ENCODE data around the gene NDUFAF2. TPM values are rescaled to one million over a fixed set of nuclear protein-coding genes. Genes with fewer than 3 reads are reported as not detected.
"Not testable (repeated sequence)": the region's sequence is repeated elsewhere in the genome, so short reads cannot be mapped to it uniquely, and the experiment has no call there.

Gene NDUFAF2
- polyA plus RNA-seq, 12 donors = 22.1 to 72.3 (median 30.6) TPM; not detected in 1

DNA sequence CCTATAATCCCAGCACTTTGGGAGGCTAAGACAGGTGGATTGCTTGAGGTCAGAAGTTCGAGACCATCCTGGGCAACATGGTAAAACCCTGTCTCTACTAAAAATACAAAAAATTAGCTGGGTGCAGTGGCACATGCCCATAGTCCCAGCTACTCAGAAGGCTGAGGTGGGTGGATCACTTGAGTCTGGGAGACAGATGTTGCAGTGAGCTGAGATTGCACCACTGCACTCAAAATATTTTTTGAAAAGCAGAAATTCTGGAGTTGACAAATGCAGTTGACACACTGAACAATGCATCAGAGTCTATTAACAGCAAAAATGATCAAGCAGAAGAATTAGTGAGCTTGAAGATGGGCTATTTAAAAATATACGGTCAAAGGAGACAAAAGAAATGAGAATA, 35.5 kb downstream of the NDUFAF2 start:
- no peak for DNase-seq

DNA sequence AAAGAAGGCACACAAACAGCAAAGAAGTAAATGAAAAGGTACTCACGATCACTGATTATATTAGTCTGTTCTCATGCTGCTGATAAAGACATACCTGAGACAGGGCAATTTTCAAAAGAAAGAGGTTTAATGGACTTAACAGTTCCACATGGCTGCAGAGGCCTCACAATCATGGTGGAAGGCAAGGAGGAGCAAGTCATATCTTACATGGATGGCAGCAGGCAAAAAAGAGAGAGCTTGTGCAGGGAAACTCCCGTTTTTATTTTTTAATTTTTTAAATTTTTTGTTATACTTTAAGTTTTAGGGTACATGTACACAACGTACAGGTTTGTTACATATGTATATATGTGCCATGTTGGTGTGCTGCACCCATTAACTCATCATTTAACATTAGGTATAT, 37.1 kb downstream of the NDUFAF2 start:
- not testable (repeated sequence) for DNase-seq

DNA sequence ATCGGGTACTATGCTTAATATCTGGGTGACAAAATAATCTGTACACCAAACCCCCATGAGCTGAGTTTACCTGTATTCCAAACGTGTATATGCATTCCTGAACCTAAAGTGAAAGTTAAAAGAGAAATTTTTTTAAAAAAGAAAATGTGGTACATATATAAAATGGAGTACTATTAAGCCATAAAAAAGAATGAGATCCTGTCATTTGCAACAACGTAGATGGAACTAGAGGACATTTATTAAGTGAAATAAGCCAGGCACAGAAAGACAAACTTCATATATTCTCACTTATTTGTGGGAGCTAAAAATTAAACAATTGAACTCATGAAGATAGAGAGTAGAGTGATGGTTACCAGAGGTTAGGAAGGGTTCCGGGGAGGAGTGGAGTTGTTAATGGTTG, 44.8 kb downstream of the NDUFAF2 start:
- DNase-seq = no peak

DNA sequence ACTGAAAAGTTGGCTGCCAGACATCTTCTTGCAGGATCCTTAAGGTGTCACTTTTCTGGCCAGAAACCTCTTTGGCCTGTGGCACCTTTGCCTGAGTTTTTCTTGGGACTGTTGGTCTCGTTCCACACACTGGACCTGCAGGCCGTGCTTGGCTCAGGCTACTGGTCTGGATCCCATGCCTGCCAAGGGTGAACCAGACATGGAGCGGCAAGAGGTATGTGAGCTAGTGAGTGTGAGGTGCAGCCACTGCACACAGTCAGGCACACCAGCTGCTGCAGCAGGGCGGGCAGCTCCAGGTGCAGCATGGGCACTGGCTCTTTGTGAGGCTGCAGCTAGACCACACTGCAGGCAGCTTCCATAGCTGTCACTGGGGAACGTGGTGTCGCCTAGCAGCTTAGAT, 47.9 kb downstream of the NDUFAF2 start:
- DNase-seq = no peak

- no peak for DNase-seq
These were observed 48.4 kb downstream of the NDUFAF2 start for GRCh38 chr5:60993425-60993824.

DNA sequence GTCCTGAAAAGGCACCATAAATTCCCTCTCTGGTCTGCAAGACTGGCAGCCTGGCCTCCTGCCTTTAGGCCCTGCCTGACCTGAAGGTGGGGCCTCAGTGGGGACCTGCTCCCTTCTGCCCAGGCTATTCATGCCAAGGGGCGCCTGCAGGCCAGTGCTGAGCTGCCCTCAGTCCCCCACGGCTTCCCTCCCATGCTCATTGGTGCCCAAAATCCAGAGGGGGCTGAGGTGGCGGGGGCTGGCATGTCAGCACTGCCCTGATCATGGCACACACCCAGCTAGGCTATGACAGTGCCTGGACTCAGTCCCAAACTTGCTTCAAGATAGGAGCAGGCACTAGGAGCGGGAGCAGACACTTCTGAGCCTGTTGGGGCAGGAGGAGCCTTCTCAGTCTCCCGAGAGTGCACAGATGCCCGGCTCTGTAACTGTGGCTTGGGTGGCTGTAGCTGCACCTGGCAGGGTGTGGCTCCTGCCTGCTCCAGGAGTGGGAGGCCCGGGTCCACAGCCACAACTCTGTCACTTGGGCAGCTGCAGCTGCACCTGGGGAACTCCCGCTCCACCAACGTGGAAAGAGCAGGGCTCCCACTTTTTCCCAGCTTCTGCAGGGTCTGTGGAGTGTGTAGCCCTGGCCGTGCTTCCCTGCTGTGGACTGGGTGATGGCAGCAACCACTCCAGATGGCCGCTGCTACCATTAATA, 49.0 kb downstream of the NDUFAF2 start:
- no peak for DNase-seq

- DNase-seq = no peak
These were observed 51.4 kb downstream of the NDUFAF2 start for GRCh38 chr5:60996368-60996767.

DNA sequence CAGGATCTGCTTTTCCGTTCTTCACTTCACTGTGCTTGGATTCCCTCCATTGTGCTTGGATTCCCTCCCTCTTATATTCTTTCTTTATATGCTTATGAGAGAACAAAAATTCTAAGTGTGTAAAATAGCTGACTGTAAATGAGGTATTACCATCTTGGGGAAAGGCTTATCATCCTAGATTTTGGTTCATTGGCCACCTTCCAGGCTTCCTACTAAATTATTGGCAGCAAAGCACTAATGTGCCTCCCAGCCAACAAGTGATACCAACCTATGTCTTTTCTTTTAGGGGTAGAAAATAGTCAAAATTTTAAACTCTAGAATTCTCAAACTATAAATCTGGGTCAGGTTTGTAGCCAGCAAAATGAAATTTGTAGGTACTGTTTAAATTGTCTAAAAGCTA, 52.7 kb downstream of the NDUFAF2 start:
- DNase-seq = no peak

GRCh38 chr5:61000887-61001286, 55.9 kb downstream of the NDUFAF2 start:
- no peak for DNase-seq

- no peak for DNase-seq
These were observed 56.6 kb downstream of the NDUFAF2 start for GRCh38 chr5:61001647-61002046.

GRCh38 chr5:61002611-61003355, 57.8 kb downstream of the NDUFAF2 start:
- DNase-seq = no peak

GRCh38 chr5:61004448-61004847, 59.4 kb downstream of the NDUFAF2 start:
- DNase-seq = no peak

DNA sequence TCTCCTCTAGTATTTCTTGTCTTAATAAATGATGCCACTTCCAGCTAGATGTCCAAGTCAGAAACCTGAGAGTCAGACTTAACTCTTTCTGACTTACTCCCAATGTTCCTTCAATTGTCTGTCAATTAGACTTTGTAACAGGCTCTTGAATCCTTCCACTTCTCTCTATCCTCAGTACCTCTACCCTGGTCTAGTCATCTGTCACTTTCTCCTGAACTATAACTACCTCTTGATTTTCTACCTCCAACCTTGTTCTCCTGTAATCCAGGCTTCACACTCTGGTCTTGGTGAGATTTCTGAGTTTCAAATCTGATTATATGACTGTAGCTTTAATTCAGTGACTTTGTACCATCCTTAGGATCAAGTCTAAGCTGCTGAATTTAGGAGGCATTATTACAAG, 64.9 kb downstream of the NDUFAF2 start:
- DNase-seq = no peak

DNA sequence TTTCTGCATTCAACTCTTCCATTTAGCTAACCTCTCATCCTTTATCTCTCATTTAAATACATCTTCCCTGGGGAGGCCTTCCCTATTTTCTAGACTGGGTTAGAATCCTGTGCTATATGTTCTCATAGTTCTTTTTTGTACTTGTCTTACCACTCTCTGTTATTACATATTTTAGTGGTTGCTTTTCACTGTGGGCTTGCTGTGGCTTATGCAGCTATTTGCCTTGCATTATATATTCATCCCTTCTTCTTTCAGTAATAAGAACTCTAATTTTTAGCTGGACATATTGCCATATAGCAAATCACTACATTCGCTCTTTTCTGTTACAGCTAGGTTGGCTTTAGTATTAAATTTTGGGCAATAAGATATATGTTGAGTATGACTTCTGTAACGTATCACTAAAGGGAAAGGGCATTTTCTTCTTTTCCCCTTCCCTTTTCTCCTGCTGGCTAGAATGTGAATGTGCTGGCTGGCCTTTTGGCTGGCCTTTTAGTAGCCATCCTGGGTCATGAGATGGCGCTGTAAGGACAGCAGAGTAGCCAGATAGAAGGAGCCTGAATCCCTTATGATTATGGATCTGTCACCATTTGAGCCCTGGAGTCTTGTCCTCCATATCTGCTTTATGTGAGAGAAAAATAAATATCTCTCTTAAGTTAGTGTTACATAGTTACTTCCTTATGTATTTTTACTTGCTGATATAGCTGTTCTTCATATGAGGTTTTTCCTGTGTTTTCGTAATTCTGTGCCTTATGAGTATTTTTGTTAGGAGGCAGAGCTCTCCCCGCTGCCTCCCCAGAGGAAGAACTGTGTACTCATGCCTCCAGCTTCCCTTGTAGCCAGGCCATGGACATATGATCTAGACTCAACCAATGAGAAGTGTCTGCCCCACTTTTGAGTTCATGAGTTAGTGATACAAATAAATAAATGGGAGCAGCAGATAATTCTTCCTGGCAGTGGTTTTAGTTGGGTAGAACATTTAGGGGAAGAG, 65.8 kb downstream of the NDUFAF2 start:
- no peak for DNase-seq

- DNase-seq = no peak
These were observed 73.1 kb downstream of the NDUFAF2 start for GRCh38 chr5:61018062-61018461.

- DNase-seq = no peak
These were observed 74.6 kb downstream of the NDUFAF2 start for GRCh38 chr5:61019642-61020041.

GRCh38 chr5:61020415-61020814, 75.4 kb downstream of the NDUFAF2 start:
- DNase-seq = no peak

- DNase-seq = no peak
These were observed 78.1 kb downstream of the NDUFAF2 start for GRCh38 chr5:61023131-61023530.

DNA sequence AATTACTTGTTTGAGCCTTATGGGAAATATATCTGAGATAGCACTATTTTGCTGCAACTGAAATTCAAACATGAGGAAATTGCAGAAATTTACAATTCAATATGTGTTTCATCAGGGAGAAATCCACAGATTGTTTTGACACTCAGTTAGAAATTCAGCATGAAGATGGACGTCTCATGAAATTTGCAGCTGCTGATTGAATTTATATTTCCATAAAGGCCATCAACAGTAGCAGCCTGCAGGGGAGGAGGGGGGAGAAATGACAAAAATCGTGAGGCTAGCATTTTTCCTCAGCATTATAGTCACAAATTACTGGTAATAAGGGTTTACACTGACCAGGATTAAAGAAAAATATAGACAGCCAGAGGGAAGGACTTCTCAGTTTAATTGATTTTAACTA, 81.0 kb downstream of the NDUFAF2 start:
- no peak for DNase-seq

DNA sequence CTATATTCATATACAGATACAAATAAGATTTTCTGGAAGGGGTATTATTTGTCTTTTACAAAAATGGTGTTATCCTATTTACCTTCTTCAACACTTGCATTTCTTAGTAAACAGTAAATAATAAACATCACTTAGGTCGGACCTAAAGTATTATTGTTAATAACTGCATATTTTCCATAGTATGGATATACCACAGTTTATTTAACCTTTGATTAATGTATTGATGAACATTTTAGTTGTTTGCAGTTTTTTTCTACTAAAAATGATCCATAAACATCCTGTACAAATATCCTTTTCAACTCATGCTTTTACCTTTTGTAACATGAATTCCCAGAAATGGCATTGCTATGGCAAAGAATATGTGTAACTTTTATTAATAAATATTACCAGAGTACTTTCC, 83.4 kb downstream of the NDUFAF2 start:
- no peak for DNase-seq

- no peak for DNase-seq
These were observed 84.6 kb downstream of the NDUFAF2 start for GRCh38 chr5:61029456-61030162.

GRCh38 chr5:61030163-61030482, 85.1 kb downstream of the NDUFAF2 start:
- no peak for DNase-seq

Measured in muscle of arm (tissue), 12 donors.